ENCODE results near the gene NEBL.

The NEBL gene

DNA sequence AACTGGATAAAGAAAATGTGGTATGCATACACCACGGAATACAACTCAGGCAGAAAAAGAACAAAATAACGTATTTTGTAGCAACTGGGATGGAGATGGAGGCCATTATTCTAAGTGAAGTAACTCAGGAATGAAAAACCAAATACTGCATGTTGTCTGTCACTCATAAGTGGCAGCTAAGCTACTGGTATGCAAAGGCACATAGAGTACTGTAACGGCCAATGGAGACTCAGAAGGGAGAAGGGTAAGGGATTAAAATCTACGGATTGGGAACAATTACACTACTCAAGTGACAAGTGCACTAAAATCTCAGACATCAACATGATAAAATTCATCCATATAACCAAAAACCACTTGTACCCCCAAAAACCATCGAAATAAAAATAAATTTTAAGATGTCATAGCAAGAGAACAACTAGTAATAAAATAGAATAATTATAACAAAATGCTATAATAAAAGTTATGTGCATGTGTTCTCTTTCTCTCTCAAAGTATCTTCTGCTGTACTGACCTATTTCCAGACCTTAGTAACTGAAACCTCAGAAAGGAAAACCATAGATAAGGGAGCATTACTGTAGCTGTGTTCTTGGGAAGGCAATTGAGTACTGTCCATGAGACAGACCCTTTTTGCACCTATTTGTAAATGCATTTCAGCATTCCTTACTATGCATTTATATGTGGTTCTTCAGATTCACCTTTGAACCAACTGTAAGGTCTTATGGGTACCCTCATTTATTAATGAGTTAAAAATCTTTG, 6.7 kb upstream of the NEBL start:
- Histone ChIP-seq H3K9ac (ENCODE audit: low read length) (no peak overlapping the region), H3K4me3 (ENCODE audit: low read length) (no peak overlapping the region)

DNA sequence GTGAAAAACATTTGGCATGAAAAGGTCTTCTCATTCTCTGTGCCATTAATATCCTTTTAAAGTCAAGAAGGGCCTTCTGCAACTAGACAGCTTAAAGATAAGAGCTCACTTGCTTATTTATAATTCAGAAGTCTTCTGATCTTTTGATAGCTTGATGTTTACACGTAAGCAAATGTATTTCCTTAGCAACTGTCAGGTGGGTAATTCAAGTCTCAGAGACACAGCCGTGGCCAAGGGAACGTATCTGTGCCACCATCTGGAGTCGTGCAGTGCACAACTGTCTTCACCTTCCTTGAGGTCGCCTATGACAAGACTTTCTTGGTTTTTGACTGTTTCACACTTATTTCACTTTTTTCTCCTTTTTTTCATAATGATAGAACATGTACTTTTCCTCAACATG, 4.0 kb upstream of the NEBL start:
- H3K27ac ChIP-seq (ENCODE audit: low read length) = no peak overlapping the region
- H3K79me2 ChIP-seq (ENCODE audit: low read length) = no peaks in the 10 kb centered on the region
- H4K20me1 ChIP-seq (ENCODE audit: insufficient read depth, low read length) = no peaks in the 10 kb centered on the region
- no peak overlapping the region for H3K9ac ChIP-seq (ENCODE audit: low read length)
- no peaks in the 10 kb centered on the region for H3K4me1 ChIP-seq (ENCODE audit: low read length)
- no peaks in the 10 kb centered on the region for H3K27me3 ChIP-seq (ENCODE audit: low read depth, low read length)
- no peak overlapping the region for H3K4me3 ChIP-seq (ENCODE audit: low read length)
- H3K9me3 ChIP-seq (ENCODE audit: insufficient read depth, low read length) = no peaks in the 10 kb centered on the region
- no peaks in the 10 kb centered on the region for H3K36me3 ChIP-seq (replicated peaks; ENCODE audit: low read depth, low read length)
- no peak overlapping the region for H3K4me2 ChIP-seq (ENCODE audit: low read length)
- TF ChIP-seq, protein P1, sequence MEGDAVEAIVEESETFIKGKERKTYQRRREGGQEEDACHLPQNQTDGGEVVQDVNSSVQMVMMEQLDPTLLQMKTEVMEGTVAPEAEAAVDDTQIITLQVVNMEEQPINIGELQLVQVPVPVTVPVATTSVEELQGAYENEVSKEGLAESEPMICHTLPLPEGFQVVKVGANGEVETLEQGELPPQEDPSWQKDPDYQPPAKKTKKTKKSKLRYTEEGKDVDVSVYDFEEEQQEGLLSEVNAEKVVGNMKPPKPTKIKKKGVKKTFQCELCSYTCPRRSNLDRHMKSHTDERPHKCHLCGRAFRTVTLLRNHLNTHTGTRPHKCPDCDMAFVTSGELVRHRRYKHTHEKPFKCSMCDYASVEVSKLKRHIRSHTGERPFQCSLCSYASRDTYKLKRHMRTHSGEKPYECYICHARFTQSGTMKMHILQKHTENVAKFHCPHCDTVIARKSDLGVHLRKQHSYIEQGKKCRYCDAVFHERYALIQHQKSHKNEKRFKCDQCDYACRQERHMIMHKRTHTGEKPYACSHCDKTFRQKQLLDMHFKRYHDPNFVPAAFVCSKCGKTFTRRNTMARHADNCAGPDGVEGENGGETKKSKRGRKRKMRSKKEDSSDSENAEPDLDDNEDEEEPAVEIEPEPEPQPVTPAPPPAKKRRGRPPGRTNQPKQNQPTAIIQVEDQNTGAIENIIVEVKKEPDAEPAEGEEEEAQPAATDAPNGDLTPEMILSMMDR (IDR thresholded peaks at IDR 0.05; ENCODE audit: low read depth, low read length) = no peak
- TF ChIP-seq EZH2phosphoT487 (IDR thresholded peaks at IDR 0.05; ENCODE audit: low read depth) = no peak
- H2AFZ ChIP-seq (ENCODE audit: low read depth, low read length) = no peak overlapping the region

More for the DNA sequence above, 6.7 kb upstream of the NEBL start:
- Histone ChIP-seq H3K79me2 (ENCODE audit: low read length) (no peaks in the 10 kb centered on the region), H3K4me2 (ENCODE audit: low read length) (no peak overlapping the region), H4K20me1 (ENCODE audit: insufficient read depth, low read length) (no peaks in the 10 kb centered on the region), H2AFZ (ENCODE audit: low read depth, low read length) (no peak overlapping the region), H3K4me1 (ENCODE audit: low read length) (no peaks in the 10 kb centered on the region), H3K36me3 (replicated peaks; ENCODE audit: low read depth, low read length) (no peaks in the 10 kb centered on the region), H3K27ac (ENCODE audit: low read length) (no peak overlapping the region), H3K27me3 (ENCODE audit: low read depth, low read length) (no peaks in the 10 kb centered on the region), H3K9me3 (ENCODE audit: insufficient read depth, low read length) (no peaks in the 10 kb centered on the region)
- no peak for TF ChIP-seq EZH2phosphoT487 (IDR thresholded peaks at IDR 0.05; ENCODE audit: low read depth)
- TF ChIP-seq, protein P1 (IDR thresholded peaks at IDR 0.05; ENCODE audit: low read depth, low read length) = no peak

DNA sequence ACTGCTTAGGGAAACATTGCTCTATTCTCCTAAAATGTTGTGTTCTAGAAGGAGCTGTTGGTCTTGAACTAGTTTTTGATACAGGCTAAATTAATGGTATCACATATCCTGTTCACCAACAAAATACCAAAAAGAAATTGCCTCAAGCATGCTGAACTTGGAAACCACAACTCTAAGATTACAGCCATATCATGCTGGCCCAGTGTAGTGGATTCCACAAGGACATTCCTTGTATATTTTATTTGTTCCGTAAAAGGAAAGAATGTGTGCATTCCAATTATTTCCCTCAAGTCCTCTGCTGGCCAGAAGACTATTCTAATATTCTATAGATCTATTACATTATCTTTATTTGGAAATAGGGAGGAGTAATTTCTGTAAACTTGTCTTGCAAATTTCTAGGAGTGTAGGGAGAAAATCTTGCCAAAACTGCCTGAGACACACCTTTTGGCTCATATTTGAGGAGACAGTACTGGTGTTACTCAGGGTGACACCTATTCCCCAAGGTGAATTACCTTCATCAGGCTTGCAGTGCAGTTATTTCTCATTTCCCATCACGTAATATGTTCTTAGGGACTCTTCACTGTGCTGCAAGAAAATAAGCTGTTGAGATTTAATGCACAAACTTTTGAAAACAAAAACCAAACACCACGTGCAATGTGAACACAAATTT, 1.9 kb upstream of the NEBL start:
- Histone ChIP-seq H3K4me1 (ENCODE audit: low read length) (no peaks in the 10 kb centered on the region), H3K4me2 (ENCODE audit: low read length) (no peak overlapping the region), H3K36me3 (replicated peaks; ENCODE audit: low read depth, low read length) (no peaks in the 10 kb centered on the region), H3K4me3 (ENCODE audit: low read length) (no peak overlapping the region), H3K27me3 (ENCODE audit: low read depth, low read length) (no peaks in the 10 kb centered on the region), H3K79me2 (ENCODE audit: low read length) (no peaks in the 10 kb centered on the region), H2AFZ (ENCODE audit: low read depth, low read length) (no peak overlapping the region), H3K9me3 (ENCODE audit: insufficient read depth, low read length) (no peaks in the 10 kb centered on the region), H3K9ac (ENCODE audit: low read length) (no peak overlapping the region), H3K27ac (ENCODE audit: low read length) (no peak overlapping the region), H4K20me1 (ENCODE audit: insufficient read depth, low read length) (no peaks in the 10 kb centered on the region)
- TF ChIP-seq EZH2phosphoT487 (IDR thresholded peaks at IDR 0.05; ENCODE audit: low read depth) = no peak
- TF ChIP-seq, protein P1 (IDR thresholded peaks at IDR 0.05; ENCODE audit: low read depth, low read length) = no peak

DNA sequence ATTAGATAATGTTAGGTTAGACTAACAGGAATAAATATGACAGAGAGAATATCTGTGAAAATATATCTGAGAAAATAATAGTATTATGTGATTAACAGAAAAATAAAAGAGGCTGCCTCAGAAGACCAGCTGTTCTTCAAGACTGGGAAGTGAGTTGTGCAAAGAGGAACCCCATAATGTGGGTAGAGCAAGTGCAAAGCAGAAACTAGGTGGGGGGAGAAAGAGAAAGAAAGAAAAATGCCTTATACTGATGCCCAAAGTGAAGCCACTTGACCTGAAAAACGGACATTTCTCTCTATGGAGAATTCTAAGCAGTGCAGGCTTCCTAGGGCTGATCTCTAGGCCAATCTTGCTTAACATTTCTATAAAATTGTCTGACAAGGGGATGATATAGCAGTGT, 3.8 kb downstream of the NEBL start:
- TF ChIP-seq, protein P1 (IDR thresholded peaks at IDR 0.05; ENCODE audit: low read depth, low read length) = no peak
- TF ChIP-seq EZH2phosphoT487 (IDR thresholded peaks at IDR 0.05; ENCODE audit: low read depth) = no peak
- no peak overlapping the region for H2AFZ ChIP-seq (ENCODE audit: low read depth, low read length)
- no peaks in the 10 kb centered on the region for H3K79me2 ChIP-seq (ENCODE audit: low read length)
- no peaks in the 10 kb centered on the region for H3K27me3 ChIP-seq (ENCODE audit: low read depth, low read length)
- H3K9me3 ChIP-seq (ENCODE audit: insufficient read depth, low read length) = no peaks in the 10 kb centered on the region
- H3K36me3 ChIP-seq (replicated peaks; ENCODE audit: low read depth, low read length) = no peaks in the 10 kb centered on the region
- no peak overlapping the region for H3K4me2 ChIP-seq (ENCODE audit: low read length)
- H3K4me1 ChIP-seq (ENCODE audit: low read length) = no peaks in the 10 kb centered on the region
- no peaks in the 10 kb centered on the region for H4K20me1 ChIP-seq (ENCODE audit: insufficient read depth, low read length)
- H3K9ac ChIP-seq (ENCODE audit: low read length) = no peak overlapping the region
- no peak overlapping the region for H3K27ac ChIP-seq (ENCODE audit: low read length)
- no peak overlapping the region for H3K4me3 ChIP-seq (ENCODE audit: low read length)
